Activated naive CD8-positive, alpha-beta T cell treated with anti-CD3 and anti-CD28 coated beads, Interleukin-2, amount 10 ng/mL, durations not matched to agents 7 days and 5 days (primary cell): ENCODE measurements around the gene ZSWIM4. TPM values are rescaled to one million over a fixed set of nuclear protein-coding genes. Genes with fewer than 3 reads are reported as not detected.
A peak's percentile ranks its signal among the peaks of the same experiment; 100 is the strongest.
"Not testable (repeated sequence)": the region's sequence is repeated elsewhere in the genome, so short reads cannot be mapped to it uniquely, and the experiment has no call there.

Experiments
- ATAC-seq: fragments of 150-1000 bp; cut with Tn5 transposase; one replicate; pipeline ENCODE4 v1.10.0; 2021; ENCODE audit warnings: low read depth, moderate library complexity
- POLR2A ChIA-PET: fragments of 350-600 bp; sonication (Branson Sonifier 250); formaldehyde crosslinking; loops from one replicate; lab custom pipeline; 2021; ENCODE audit warnings: antibody characterized with exemption; lab: Charles Lee
- DNase-seq: peaks from one replicate; pipeline ENCODE4 v3.0.0; 2021
- H3K27ac Mint-ChIP-seq: one replicate; pipeline ENCODE4 v1.8.0; 2022; ENCODE audit warnings: mild to moderate bottlenecking, mixed read lengths
- H3K27me3 Mint-ChIP-seq: one replicate; pipeline ENCODE4 v1.8.0; 2022; ENCODE audit warnings: mild to moderate bottlenecking, moderate library complexity, mixed read lengths
- H3K36me3 Mint-ChIP-seq: one replicate; pipeline ENCODE4 v1.8.0; 2021; ENCODE audit warnings: mild to moderate bottlenecking, mixed read lengths
- H3K4me1 Mint-ChIP-seq: one replicate; pipeline ENCODE4 v1.8.0; 2021; ENCODE audit warnings: mixed read lengths
- H3K4me3 Mint-ChIP-seq: one replicate; pipeline ENCODE4 v1.8.0; 2022; ENCODE audit warnings: mild to moderate bottlenecking, moderate library complexity, mixed read lengths
- H3K9me3 Mint-ChIP-seq: one replicate; pipeline ENCODE4 v1.8.0; 2021; ENCODE audit warnings: mixed read lengths
- total RNA-seq, 2 experiments: library from RNA; stranded (reverse); gene quantifications; one replicate each; pipeline ENCODE4 v1.2.3, GENCODE V29; 2021

ZSWIM4 gene
- total RNA-seq, 2 experiments from 2014 or later: 9.6 to 9.9 TPM

DNA sequence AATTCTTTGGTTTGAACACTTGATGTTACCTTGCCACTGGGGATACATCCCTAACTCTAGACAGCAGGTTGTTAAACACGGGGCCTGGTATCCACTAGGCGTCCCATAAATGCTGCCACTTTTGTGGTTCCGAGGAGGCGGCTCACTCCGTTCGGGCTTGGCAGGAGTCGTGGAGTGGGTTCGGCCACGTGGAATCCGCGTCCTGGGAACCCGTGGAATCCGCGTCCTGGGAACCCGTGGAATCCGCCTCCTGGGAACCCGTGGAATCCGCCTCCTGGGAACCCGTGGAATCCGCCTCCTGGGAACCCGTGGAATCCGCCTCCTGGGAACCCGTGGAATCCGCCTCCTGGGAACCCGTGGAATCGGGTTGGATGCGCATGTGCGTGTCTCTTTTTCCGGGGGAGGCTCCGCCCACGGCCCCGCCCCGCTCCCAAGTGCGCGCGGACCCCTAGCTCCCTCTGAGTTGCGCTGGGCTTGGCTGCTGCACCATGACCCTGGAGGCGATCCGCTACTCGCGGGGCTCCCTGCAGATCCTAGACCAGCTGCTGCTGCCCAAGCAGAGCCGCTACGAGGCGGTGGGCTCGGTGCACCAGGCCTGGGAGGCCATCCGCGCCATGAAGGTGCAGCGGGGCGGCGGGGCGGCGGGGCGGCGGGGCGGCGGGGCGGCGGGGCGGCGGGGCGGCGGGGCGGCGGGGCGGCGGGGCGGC is 31.0 kb upstream of the ZSWIM4 start, which contains the start of gene MRI1:
Gene MRI1 (plus strand): TSS at position 422 of the 707 bp plus-strand sequence. CDS start 67 bp downstream, at position 489.
- H3K36me3 Mint-ChIP-seq: peaks cover 8% of the 10 kb centered on the region

DNA sequence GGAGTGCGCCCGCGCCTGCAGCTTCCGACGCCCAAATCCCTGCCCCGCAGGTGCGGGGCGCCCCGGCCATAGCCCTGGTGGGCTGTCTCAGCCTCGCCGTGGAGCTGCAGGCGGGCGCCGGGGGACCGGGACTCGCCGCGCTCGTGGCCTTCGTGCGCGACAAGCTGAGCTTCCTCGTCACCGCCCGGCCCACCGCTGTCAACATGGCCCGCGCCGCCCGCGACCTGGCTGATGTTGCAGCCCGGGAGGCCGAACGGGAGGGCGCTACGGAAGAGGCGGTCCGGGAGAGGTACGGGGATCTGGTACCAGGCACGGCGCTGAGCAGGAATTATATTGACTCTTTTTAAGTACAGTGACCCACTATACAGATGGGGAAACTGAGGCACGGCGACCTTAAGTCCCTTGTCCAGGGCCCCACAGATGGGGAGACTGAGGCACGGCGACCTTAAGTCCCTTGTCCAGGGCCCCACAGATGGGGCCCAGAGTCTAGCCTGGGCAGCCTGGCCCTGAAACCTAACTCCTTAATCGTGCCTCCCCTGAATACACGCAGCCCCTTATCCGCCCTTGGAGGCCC is 30.3 kb upstream of the ZSWIM4 start:
- H3K36me3 Mint-ChIP-seq: peaks cover 8% of the 10 kb centered on the region
- H3K4me3 Mint-ChIP-seq: peak overlapping the region; percentile 91
- no peaks in the 10 kb centered on the region for H3K9me3 Mint-ChIP-seq
- peak; percentile 48 for ATAC-seq
- DNase-seq: peak; percentile 66
- H3K27ac Mint-ChIP-seq: peak overlapping the region; percentile 85
- H3K4me1 Mint-ChIP-seq: peaks cover 8% of the 10 kb centered on the region
- POLR2A ChIA-PET: interaction anchor here (0.7 to 3.4 kb wide), 10 partner anchors 9 to 371 kb away, joined by 3 to 25 read pairs (median 5); partner anchors contain the start of genes ASF1B, C19orf53 and ZSWIM4
- H3K27me3 Mint-ChIP-seq: no peaks in the 10 kb centered on the region

More for the DNA sequence above, 31.0 kb upstream of the ZSWIM4 start, which contains the start of gene MRI1:
- H3K9me3 Mint-ChIP-seq: no peaks in the 10 kb centered on the region
- H3K27me3 Mint-ChIP-seq: no peaks in the 10 kb centered on the region
- peak within 1 kb of the TSS; percentile 85 for H3K27ac Mint-ChIP-seq
- H3K4me3 Mint-ChIP-seq: peak within 1 kb of the TSS; percentile 91
- ATAC-seq (peak; percentile 82), DNase-seq (peak; percentile 80)
- POLR2A ChIA-PET: interaction anchor here (0.6 to 3.4 kb wide), 13 partner anchors 10 to 372 kb away, joined by 3 to 25 read pairs (median 4); partner anchors contain the start of genes ASF1B, C19orf53 and ZSWIM4
- peaks cover 8% of the 10 kb centered on the region for H3K4me1 Mint-ChIP-seq

DNA sequence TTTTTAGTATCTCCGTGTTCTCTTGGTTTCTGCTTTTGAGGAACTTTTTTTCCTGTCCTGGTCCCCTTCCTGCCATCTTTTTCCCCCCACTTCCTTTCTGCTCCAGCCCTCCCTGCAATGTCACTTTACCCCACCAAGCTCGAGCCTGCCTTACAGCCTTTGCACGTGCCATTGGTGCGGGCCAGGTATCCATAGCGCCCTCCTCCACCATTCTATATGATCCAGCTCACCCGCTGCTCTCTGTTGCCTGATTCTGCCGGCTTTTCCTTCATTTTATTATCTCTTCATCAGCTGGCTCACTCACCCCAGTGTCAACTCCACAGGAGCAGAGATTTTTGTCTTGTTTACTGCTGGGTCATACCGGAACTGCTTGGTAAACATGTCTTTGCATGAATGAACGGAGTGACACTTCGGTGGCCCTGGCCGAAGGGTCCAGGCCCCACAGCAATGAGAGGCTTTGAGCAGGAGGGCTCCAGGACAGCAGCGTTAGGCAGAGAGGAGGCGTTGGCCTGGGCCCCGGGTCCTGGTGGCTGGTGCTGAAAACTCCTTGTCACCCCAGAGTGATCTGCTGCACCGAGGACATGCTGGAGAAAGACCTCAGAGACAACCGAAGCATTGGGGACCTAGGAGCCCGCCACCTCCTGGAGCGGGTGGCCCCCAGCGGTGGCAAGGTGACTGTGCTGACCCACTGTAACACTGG is 29.7 kb upstream of the ZSWIM4 start:
- peak overlapping the region; percentile 85 for H3K27ac Mint-ChIP-seq

DNA sequence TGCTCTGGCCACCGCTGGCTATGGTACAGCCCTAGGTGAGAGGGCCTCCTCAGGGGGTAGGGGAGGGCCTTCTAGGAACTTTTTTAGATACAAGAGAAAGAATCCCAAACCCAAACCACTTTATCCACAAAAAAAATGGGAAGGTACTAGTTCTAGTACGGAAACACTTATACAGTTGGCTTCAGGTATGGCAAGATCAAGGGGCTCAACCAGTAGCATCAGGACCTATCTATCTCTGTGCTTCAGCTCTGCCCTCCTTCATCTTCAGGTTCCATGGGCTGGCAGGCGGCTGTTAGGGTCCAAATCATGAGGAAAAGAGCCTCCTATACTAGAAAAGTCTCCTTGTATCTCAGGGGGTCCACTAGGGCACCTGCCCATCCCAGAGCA is 29.2 kb upstream of the ZSWIM4 start:
- no peak for ATAC-seq
- Mint-ChIP-seq H3K9me3 (no peaks in the 10 kb centered on the region), H3K27me3 (no peaks in the 10 kb centered on the region), H3K4me1 (peaks cover 8% of the 10 kb centered on the region), H3K4me3 (no peak overlapping the region), H3K36me3 (peaks cover 8% of the 10 kb centered on the region), H3K27ac (no peak overlapping the region)
- DNase-seq: no peak
- POLR2A ChIA-PET: no interaction called here

More for the DNA sequence above, 29.7 kb upstream of the ZSWIM4 start:
- Mint-ChIP-seq H3K9me3 (no peaks in the 10 kb centered on the region), H3K4me1 (peaks cover 8% of the 10 kb centered on the region), H3K4me3 (peak overlapping the region; percentile 91), H3K36me3 (peaks cover 8% of the 10 kb centered on the region), H3K27me3 (no peaks in the 10 kb centered on the region)
- ATAC-seq (no peak), DNase-seq (no peak)
- POLR2A ChIA-PET: interaction anchor here (1.0 to 3.4 kb wide), 6 partner anchors 9 to 96 kb away, joined by 3 to 25 read pairs (median 7); partner anchors contain the start of genes C19orf53 and ZSWIM4

DNA sequence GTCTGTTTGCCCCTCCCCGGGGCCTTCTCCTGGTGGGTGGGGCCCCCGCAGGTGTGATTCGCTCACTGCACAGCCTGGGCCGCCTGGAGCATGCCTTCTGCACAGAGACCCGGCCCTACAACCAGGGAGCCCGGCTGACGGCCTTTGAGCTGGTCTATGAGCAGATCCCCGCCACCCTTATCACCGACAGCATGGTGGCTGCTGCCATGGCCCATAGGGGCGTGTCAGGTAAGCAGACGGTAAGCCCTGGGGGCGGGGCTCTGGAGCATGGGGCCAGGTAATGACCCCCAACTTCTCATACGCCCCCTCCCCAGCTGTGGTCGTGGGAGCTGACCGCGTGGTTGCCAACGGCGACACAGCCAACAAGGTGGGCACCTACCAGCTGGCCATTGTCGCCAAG is 26.7 kb upstream of the ZSWIM4 start:
- POLR2A ChIA-PET: interaction anchor here (1.4 kb wide), 1 partner anchor 20 kb away, joined by 3 read pairs; a partner anchor contains a TSS
- no peak for ATAC-seq
- DNase-seq: no peak

DNA sequence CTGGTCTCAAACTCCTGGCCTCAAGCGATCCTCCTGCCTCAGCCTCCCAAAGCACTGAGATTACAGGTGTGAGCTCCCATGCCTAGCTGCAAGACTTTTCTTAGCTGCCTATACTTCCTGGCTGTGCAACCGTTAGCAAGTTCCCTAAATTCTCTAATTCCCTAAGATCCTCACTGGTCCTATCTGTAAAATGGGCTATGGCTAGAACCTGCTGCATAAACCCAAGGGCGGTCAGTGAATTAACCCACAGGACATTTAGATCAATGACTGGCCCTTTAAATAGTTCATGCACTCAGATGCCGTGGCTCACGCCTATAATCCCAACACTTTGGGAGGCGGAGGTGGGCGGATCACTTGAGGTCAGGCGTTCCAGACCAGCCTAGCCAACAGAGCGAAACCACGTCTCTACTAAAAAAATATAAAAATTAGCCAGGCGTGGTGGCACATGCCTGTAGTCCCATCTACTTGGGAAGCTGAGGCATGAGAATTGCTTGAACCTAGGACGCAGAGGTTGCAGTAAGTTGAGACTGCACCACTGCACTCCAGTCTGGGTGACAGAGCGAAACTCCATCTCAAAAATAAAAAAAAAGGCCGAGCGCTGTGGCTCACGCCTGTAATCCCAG is 25.1 kb upstream of the ZSWIM4 start:
- H3K9me3 Mint-ChIP-seq: no peaks in the 10 kb centered on the region
- no peak for ATAC-seq
- peaks cover 9% of the 10 kb centered on the region for H3K36me3 Mint-ChIP-seq
- no peak overlapping the region for H3K4me3 Mint-ChIP-seq
- H3K27ac Mint-ChIP-seq: no peak overlapping the region
- H3K4me1 Mint-ChIP-seq: peaks cover 9% of the 10 kb centered on the region
- POLR2A ChIA-PET: interaction anchor here (0.7 kb wide), 1 partner anchor 732 kb away, joined by 3 read pairs; no protein-coding TSS in a partner anchor
- no peaks in the 10 kb centered on the region for H3K27me3 Mint-ChIP-seq
- DNase-seq: no peak

More for the DNA sequence above, 26.7 kb upstream of the ZSWIM4 start:
- H3K4me3 Mint-ChIP-seq: no peak overlapping the region
- no peaks in the 10 kb centered on the region for H3K27me3 Mint-ChIP-seq
- H3K4me1 Mint-ChIP-seq: peaks cover 8% of the 10 kb centered on the region
- H3K9me3 Mint-ChIP-seq: no peaks in the 10 kb centered on the region
- H3K27ac Mint-ChIP-seq: no peak overlapping the region
- peaks cover 8% of the 10 kb centered on the region for H3K36me3 Mint-ChIP-seq

DNA sequence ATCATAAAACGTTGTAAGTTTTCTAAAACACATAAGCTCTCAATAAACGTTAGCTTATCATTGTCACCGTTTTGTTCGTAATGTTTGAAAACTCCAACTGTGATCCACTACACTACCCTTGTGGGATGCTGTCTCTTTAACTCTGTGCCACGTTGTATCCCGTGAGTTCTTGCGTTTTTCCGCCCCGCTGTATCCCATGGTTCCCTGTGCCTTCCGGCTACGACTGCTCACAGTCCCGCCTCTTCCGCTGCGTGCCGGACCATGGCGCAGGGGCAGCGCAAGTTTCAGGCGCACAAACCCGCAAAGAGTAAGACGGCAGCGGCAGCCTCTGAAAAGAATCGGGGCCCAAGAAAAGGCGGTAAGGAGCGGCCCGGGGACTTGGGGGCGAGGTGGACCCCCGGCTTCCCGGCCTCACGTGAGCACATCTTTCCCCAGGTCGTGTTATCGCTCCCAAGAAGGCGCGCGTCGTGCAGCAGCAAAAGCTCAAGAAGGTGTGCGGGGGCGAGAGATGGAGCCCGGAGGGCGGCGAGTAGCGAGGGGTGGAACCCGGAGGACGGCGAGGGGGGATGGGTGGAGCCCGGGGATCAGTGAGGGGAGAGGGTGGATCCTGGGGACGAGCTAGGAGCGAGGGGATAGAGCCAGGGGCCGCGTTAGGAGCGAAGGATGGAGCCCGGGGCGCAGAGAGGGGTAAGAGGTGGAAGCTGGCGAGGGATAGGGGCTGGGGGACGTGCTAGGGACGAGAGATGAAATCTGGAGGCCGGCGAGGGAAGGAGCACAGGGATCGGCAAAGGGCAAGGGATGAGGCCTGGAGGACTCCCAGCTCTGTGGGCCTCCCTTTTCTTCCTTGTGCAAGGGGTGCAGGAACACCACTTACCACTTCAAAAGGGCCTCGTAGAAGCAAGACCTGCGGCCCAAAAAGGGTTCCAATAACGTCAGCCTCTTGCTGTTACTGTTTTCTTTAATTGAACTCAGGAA is 20.7 kb upstream of the ZSWIM4 start, which contains the start of gene C19orf53:
Gene C19orf53 (plus strand): TSS at position 240 of the 975 bp plus-strand sequence. CDS start 22 bp downstream, at position 262.
- peaks cover 16% of the 10 kb centered on the region for H3K36me3 Mint-ChIP-seq
- H3K27ac Mint-ChIP-seq: peak within 1 kb of the TSS; percentile 92
- DNase-seq (peak; percentile 84), ATAC-seq (peak; percentile 95)
- no peaks in the 10 kb centered on the region for H3K9me3 Mint-ChIP-seq
- peaks cover 19% of the 10 kb centered on the region for H3K4me1 Mint-ChIP-seq
- POLR2A ChIA-PET: interaction anchor here (0.7 to 3.1 kb wide), 17 partner anchors 10 to 622 kb away, joined by 3 to 26 read pairs (median 6); partner anchors contain the start of genes ASF1B, MRI1, PRKACA and ZSWIM4
- H3K4me3 Mint-ChIP-seq: peak within 1 kb of the TSS; percentile 96
- H3K27me3 Mint-ChIP-seq: no peaks in the 10 kb centered on the region

DNA sequence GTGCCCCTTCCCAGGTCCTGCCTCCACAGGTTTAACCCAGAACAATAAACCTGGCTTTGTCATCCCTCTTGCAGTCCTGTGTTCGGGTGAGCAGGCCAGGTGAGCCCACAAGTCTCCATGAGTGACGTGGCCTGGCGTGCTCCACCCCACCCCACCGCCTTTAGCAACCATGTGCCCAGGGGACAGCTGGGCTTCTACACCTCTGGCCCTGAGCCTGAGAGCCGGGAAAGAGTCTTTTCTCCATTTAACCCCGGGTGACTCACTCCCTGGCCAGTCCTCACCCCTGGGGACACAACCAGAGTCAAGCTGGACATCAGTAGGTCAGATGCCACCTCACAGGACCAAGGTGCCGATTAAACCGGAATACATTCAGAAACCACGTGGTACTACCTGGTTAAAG is 16.8 kb upstream of the ZSWIM4 start:
- peaks cover 13% of the 10 kb centered on the region for H3K36me3 Mint-ChIP-seq
- ATAC-seq: no peak
- POLR2A ChIA-PET: no interaction called here
- H3K4me1 Mint-ChIP-seq: peaks cover 19% of the 10 kb centered on the region
- H3K27ac Mint-ChIP-seq: peak overlapping the region; percentile 10
- DNase-seq: no peak
- H3K27me3 Mint-ChIP-seq: no peaks in the 10 kb centered on the region
- no peak overlapping the region for H3K4me3 Mint-ChIP-seq
- H3K9me3 Mint-ChIP-seq: no peaks in the 10 kb centered on the region

DNA sequence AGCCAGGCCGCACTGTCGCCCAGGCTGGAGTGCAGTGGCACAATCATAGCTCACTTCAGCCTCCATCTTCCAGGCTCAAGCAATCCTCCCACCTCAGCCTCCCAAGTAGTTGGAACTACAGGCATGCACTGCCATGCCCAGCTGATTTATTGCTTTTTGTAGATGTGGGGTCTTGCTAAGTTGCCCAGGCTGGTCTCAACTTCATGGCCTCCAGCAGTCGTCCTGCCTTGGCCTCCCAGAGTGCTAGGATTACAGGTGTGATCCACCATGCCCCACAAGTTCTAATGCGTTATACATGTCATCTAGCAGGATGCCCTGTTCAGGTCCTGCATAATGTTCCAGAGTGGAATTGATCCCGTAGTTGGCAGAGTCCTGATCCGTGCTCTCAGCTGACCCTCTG is 16.4 kb upstream of the ZSWIM4 start:
- no peak overlapping the region for H3K27ac Mint-ChIP-seq
- DNase-seq (no peak), ATAC-seq (no peak)
- H3K36me3 Mint-ChIP-seq: peaks cover 13% of the 10 kb centered on the region
- no peaks in the 10 kb centered on the region for H3K9me3 Mint-ChIP-seq
- no peaks in the 10 kb centered on the region for H3K27me3 Mint-ChIP-seq
- no peak overlapping the region for H3K4me3 Mint-ChIP-seq
- peaks cover 19% of the 10 kb centered on the region for H3K4me1 Mint-ChIP-seq
- POLR2A ChIA-PET: interaction anchor here (0.7 kb wide), 1 partner anchor 85 kb away, joined by 4 read pairs; no protein-coding TSS in a partner anchor

DNA sequence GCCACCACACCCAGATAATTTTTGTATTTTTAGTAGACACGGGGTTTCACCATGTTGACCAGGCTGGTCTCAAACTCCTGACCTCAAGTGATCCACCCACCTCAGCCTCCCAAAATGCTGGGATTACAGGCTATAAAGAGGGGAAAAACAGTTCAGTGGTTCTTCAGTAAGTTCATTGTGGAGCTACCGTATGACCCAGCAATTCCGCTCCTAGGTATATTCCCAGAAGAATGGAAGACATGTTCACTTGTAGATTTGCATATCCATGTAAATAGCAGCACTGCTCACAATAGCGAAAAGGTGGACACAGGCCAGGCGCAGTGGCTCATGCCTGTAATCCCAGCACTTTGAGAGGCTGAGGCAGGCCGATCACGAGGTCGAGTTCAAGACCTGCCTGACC is 15.4 kb upstream of the ZSWIM4 start:
- POLR2A ChIA-PET, H3K9me3 Mint-ChIP-seq, H3K4me3 Mint-ChIP-seq, ATAC-seq, H3K27ac Mint-ChIP-seq, DNase-seq, H3K27me3 Mint-ChIP-seq: not testable (repeated sequence)
- Mint-ChIP-seq H3K4me1 (peaks cover 18% of the 10 kb centered on the region), H3K36me3 (peaks cover 11% of the 10 kb centered on the region)

DNA sequence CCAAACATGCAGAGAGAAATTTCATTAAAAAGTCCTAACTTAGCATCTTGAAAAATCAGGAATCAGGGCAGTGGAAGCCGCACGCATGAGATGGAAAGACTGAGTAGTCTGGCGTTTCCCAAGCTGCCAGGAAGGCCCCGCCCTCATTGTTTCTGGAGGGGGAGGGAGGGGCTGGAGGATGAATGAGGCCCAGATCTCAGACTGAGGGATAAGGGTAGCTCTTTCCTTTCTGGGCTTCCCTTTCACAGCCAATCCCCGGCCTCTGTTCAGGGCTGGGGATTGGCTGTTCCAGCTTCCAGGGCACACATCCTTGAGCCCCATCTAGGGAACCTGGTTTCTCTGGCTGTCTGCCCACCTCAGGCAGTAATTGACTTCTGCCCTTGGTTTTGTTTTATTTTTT is 13.7 kb upstream of the ZSWIM4 start:
- POLR2A ChIA-PET: interaction anchor here (0.8 to 2.0 kb wide), 3 partner anchors 65 to 81 kb away, joined by 3 to 4 read pairs (median 4); no protein-coding TSS in a partner anchor
- Mint-ChIP-seq H3K27ac (no peak overlapping the region), H3K27me3 (no peaks in the 10 kb centered on the region), H3K9me3 (no peaks in the 10 kb centered on the region), H3K4me3 (no peak overlapping the region), H3K36me3 (peaks cover 6% of the 10 kb centered on the region), H3K4me1 (peaks cover 11% of the 10 kb centered on the region)
- ATAC-seq: no peak
- DNase-seq: no peak
